Pancreas (tissue), 10 donors: Measurements from ENCODE around the gene TMEM214. TPM values are rescaled to one million over a fixed set of nuclear protein-coding genes. Genes with fewer than 3 reads are reported as not detected.

Experiments
- ATAC-seq, 4 donors: fragments of 200-7000 bp; cut with Tn5 transposase; one replicate each; pipeline versions ENCODE4 v1.8.0 to v1.9.1; 2020; ENCODE audit warnings: mild to moderate bottlenecking in 4 of 4, moderate library complexity in 4 of 4
- DNase-seq, 6 donors: peaks; one replicate each; pipeline ENCODE4 v3.0.0-alpha.2; 2020
- FAIRE-seq: peaks from 2 replicates; lab custom pipeline; 2012; peaks lifted over from hg19 to GRCh38; lab: Jason Lieb, UNC
- H3K27ac ChIP-seq, 4 donors: fragments of 200-600 bp; sonication (generic); 1 replicate in 3 of 4; 2 replicates in 1 of 4; pipeline versions ENCODE4 v1.5.0 to v1.8.0; 2020
- H3K27me3 ChIP-seq, 4 donors: fragments of 200-600 bp; one replicate each; pipeline ENCODE4 v1.8.0; 2021
- H3K36me3 ChIP-seq, 3 donors: fragments of 200-600 bp; sonication (generic) in 1 of 3; one replicate each; pipeline versions ENCODE4 v1.5.0 to v1.8.0; 2020 to 2021
- H3K4me1 ChIP-seq, 3 donors: fragments of 200-600 bp; one replicate each; pipeline ENCODE4 v1.8.0; 2021
- H3K4me3 ChIP-seq, 4 donors: fragments of 200-600 bp; sonication (generic) in 2 of 4; one replicate each; pipeline versions ENCODE4 v1.5.0 to v1.8.0; 2020 to 2021
- H3K9me3 ChIP-seq, 4 donors: fragments of 200-600 bp; one replicate each; pipeline ENCODE4 v1.8.0; 2021
- WGBS, 2 donors: extraction: QIAGEN DNeasy Blood & Tissue Kit; methylation state at CpG; one replicate each; pipeline ENCODE4 v1.1.7; 2013; 5-methylcytosine and 5-hydroxymethylcytosine counted together
- intact Hi-C, 3 donors: fragments of 100-400 bp; cut with DNase I; formaldehyde crosslinking; loops; one replicate each; pipeline versions ENCODE4 v1.11.1 to v1.14.2; 2022
- polyA plus RNA-seq, 2 donors: library from polyadenylated mRNA; stranded (reverse); fragments of 200-250 nt; gene quantifications; one replicate each; pipeline ENCODE4 v1.2.3, GENCODE V29; 2013
- total RNA-seq, 6 donors: library from RNA; stranded (reverse); fragmentation: NEBNext Ultra II Directional in 4 of 6; extraction: Animal tissue kit (Norgen Biotek cat#: 25700) in 4 of 6; gene quantifications; one replicate each; pipeline versions ENCODE4 v1.2.1 to v1.2.4, GENCODE V29; 2021 to 2023
- TF ChIP-seq, protein P1 (sequence below), 4 donors: fragments of 200-600 bp; sonication (generic) in 3 of 4; IDR thresholded peaks; one replicate each; pipeline versions ENCODE4 v1.5.0 to v1.8.0; 2021; ENCODE audit warnings: antibody characterized with exemption in 4 of 4
- donor health status: healthy with polysubstance abuse.
- donor health status: DM: no; HTN: no; CAD: no; lungs with moderate emphysema.
- donor health status: DM: no; HTN: no; CAD: no.
- donor health status: control.
- donor health status: control.
- donor health status: Bipolar disorder and iron deficiency.
- donor health status: DM: yes; HTN: yes; CAD: no.
- donor health status: DM: no; HTN: no; CAD: no.
- donor health status: DM: no; HTN: no; CAD: no.
- donor health status: DM: yes; HTN: yes; CAD: no.

The TMEM214 gene
- total and polyA plus RNA-seq, 8 donors = 57.3 to 109 (median 64.6) TPM

- DNase-seq (peak in 1 of 6 donors; percentile 48), FAIRE-seq (no peak), ATAC-seq (no peak)
- Histone ChIP-seq H3K9me3 (no peaks in the 10 kb centered on the region), H3K36me3 (peaks cover 0 to 5% (median 0%) of the 10 kb centered on the region in 3 donors), H3K27ac (no peak overlapping the region), H3K4me3 (no peak overlapping the region), H3K4me1 (no peaks in the 10 kb centered on the region), H3K27me3 (no peaks in the 10 kb centered on the region)
- 94 to 96% methylated on average over 12 of the region's 12 CpGs for WGBS, 2 donors
- intact Hi-C loops = loop anchor here in 1 of 3 donors (5.0 kb wide), 1 partner anchor 63 kb away; no protein-coding TSS in a partner anchor
- TF ChIP-seq, protein P1, sequence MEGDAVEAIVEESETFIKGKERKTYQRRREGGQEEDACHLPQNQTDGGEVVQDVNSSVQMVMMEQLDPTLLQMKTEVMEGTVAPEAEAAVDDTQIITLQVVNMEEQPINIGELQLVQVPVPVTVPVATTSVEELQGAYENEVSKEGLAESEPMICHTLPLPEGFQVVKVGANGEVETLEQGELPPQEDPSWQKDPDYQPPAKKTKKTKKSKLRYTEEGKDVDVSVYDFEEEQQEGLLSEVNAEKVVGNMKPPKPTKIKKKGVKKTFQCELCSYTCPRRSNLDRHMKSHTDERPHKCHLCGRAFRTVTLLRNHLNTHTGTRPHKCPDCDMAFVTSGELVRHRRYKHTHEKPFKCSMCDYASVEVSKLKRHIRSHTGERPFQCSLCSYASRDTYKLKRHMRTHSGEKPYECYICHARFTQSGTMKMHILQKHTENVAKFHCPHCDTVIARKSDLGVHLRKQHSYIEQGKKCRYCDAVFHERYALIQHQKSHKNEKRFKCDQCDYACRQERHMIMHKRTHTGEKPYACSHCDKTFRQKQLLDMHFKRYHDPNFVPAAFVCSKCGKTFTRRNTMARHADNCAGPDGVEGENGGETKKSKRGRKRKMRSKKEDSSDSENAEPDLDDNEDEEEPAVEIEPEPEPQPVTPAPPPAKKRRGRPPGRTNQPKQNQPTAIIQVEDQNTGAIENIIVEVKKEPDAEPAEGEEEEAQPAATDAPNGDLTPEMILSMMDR (IDR thresholded peaks at IDR 0.05) = no peak
These were observed 8.0 kb upstream of the TMEM214 start for GRCh38 chr2:27024812-27025211.

GRCh38 chr2:27025281-27025800 lies 7.4 kb upstream of the TMEM214 start:
- FAIRE-seq (no peak), DNase-seq (peak in 1 of 6 donors; percentile 42), ATAC-seq (no peak)
- no peak overlapping the region for H3K4me3 ChIP-seq
- TF ChIP-seq, protein P1 (IDR thresholded peaks at IDR 0.05) = no peak
- no peaks in the 10 kb centered on the region for H3K27me3 ChIP-seq
- intact Hi-C loops = loop anchor here in 1 of 3 donors (5.0 kb wide), 1 partner anchor 63 kb away; no protein-coding TSS in a partner anchor
- H3K9me3 ChIP-seq = no peaks in the 10 kb centered on the region
- no peaks in the 10 kb centered on the region for H3K4me1 ChIP-seq
- H3K27ac ChIP-seq = no peak overlapping the region
- H3K36me3 ChIP-seq = peaks cover 0 to 5% (median 0%) of the 10 kb centered on the region in 3 donors
- 88 to 91% methylated on average over 13 of the region's 13 CpGs for WGBS, 2 donors

- H3K4me1 ChIP-seq = no peaks in the 10 kb centered on the region
These were observed 6.6 kb upstream of the TMEM214 start for GRCh38 chr2:27025861-27026851.

GRCh38 chr2:27027211-27027651 lies 5.5 kb upstream of the TMEM214 start:
- no peak for FAIRE-seq
- peaks cover 0 to 5% (median 0%) of the 10 kb centered on the region in 3 donors for H3K36me3 ChIP-seq

More at GRCh38 chr2:27025861-27026851, 6.6 kb upstream of the TMEM214 start:
- no peaks in the 10 kb centered on the region for H3K9me3 ChIP-seq
- DNase-seq (no peak), FAIRE-seq (no peak), ATAC-seq (no peak)
- H3K36me3 ChIP-seq = peaks cover 0 to 5% (median 0%) of the 10 kb centered on the region in 3 donors
- no peaks in the 10 kb centered on the region for H3K27me3 ChIP-seq
- H3K27ac ChIP-seq = no peak overlapping the region
- H3K4me3 ChIP-seq = no peak overlapping the region
- intact Hi-C loops = loop anchor here in 1 of 3 donors (5.0 kb wide), 1 partner anchor 64 kb away; no protein-coding TSS in a partner anchor
- TF ChIP-seq, protein P1 (IDR thresholded peaks at IDR 0.05) = no peak
- WGBS, 2 donors = 90 to 91% methylated on average over 24 of the region's 24 CpGs

More at GRCh38 chr2:27027211-27027651, 5.5 kb upstream of the TMEM214 start:
- DNase-seq (no peak), ATAC-seq (no peak)
- no peak overlapping the region for H3K4me3 ChIP-seq
- TF ChIP-seq, protein P1 (IDR thresholded peaks at IDR 0.05) = no peak
- 86 to 87% methylated on average over 10 of the region's 10 CpGs for WGBS, 2 donors
- H3K4me1 ChIP-seq = no peaks in the 10 kb centered on the region
- no peaks in the 10 kb centered on the region for H3K27me3 ChIP-seq
- intact Hi-C loops = loop anchor here in 1 of 3 donors (5.0 kb wide), 1 partner anchor 65 kb away; no protein-coding TSS in a partner anchor
- H3K9me3 ChIP-seq = no peaks in the 10 kb centered on the region
- no peak overlapping the region for H3K27ac ChIP-seq
